NCI-H2196 treated with DMSO at 0.1 percent for 48 hours (cell line): ENCODE measurements around the gene UST.
"Not testable (repeated sequence)": the region's sequence is repeated elsewhere in the genome, so short reads cannot be mapped to it uniquely, and the experiment has no call there.

Source experiments
- DNase-seq: peaks from one replicate; lab custom pipeline; 2025; ENCODE audit not compliant: unreplicated experiment; lab: John Stamatoyannopoulos, UW

The UST gene

DNA sequence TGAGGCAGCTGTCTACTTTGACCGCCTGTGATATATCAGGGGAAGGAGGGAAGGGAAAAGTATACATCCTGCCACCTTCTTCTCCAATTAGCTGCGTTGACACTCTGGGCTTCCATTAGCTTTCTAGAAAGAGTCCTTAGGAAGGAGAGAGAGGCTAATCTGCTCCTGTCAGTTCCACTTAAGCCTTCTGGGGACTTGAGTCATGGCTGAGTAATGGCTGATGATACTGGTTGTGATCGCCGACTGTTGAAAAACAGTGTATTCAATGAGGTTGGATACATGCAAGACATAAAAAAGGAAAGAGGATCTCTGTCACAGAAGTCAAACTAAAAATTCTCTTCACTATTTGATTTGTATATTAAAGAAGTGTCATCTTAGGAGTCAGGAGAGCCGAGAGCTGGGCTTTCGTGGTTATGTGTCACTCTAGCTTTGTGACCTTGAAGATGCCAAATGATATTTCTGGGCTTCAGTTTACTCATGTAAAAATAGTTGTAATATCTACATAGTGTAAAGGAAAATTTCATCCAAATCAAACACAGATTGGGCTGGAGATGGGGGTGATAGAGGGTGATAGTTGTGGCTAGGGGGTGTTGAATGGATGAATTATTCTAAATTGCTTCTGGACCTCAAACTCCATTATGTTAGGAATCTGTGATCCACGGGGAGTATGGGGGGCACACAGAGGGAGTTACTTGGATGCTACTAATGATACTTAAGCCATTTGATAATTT is 189.0 kb downstream of the UST start:
- DNase-seq = no peak

DNA sequence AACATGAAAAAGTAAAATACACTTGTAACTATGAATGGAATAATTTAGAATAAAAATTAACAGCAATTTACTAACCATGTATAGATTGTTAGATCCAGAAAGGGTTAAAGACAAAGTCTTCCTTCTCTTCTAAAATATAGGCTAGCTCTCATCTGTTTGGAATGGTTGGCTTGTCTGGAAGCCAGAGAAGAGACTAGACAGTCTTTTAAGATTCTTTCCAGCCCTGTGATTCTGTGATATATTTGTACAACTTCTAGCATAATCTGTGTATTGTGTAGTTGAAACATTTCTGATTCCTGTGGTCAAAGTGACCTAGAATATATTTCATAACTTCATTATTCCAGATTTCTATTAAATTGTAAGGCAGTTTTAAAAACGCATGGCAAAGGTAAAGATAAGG is 196.6 kb downstream of the UST start:
- DNase-seq = no peak

DNA sequence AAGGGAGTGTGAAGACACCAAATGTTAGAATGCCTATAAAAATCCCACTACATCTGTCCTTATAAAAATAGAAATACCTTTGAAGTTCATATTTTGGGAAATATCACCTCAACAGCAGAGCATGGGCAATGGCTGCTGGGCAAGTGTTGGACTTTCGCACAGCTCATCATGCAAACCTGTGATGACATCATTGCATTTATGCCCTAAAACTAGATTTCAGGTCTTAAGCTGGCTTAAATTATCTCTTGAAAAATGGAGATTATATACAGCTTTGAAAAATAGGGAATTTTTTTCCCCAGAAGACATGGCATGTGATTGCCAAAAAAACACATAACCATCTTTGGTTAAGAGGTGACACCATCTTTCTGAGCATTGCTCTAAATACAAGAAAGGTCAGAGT is 197.8 kb downstream of the UST start:
- DNase-seq = no peak

DNA sequence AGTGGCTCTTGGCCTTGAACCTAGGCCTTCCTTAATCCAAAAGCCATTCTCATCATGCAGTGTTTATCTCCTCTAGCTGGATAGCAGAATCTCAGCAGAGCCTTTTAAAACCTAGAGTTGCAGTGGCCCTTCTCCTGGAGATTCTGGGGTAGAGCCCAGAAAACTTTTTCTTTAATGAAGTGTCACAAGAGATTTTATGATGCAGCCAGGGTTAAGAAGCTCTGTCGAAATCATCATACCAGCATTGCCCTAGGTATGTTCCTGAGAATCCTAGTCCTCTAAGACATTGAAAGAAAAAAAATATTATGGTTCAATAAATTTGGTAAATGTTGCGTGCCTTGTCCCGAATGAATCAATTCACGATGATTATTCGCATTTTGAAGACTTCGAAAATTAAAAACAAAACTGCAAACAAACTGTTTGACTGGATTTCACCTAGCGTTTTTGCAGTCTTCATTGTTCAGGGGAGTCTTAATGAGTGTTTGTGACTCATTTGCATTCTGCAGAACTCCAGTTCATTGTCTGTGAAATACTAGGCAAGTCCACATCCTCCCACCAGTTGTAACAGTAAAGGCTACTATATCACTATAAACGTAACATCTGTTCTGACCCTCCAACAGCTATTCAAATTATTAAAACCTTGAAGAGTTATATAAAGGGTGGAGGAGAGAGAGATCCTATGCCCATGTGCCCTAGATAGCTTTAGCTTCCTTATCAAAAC is 198.6 kb downstream of the UST start:
- DNase-seq = no peak

DNA sequence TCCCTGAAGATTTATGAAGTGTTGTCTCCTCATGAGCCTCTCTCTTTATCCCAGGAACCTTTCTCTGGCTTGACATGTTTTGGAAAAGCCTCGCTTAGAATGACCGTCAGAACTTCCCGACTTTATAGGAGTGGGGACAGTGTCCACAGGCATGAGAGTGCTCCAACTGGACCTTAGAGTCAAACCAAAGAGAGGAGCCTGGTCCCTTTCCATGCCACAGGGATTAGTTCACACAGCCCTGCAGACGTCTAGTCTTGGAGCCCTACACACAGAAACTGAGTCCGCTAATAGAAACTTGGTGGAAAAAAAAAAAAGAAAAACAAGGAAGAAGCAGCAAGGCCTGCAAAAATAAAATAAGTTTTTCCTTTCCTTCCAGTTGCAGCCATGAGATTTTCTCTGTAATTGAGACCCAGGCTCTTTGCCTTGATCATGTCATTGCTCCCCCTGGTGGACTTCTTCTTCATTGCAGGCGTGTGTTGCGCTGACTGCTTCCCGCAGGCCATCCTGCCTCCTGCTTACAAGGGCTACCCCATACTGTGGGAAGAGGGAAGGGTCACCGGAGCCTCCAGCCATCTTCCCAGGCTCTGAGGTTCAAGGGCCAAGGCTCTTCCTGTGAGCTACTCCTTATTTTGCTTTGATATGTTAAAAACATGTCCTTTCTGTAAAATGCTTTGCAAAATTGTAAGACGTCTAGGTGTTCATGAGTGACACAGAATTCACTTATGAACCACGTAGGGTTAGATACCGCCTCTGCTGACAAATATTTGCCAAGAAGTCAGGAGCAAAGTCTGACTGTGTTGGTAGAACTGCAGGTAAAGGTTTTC is 201.0 kb downstream of the UST start:
- peak; percentile 25 for DNase-seq

DNA sequence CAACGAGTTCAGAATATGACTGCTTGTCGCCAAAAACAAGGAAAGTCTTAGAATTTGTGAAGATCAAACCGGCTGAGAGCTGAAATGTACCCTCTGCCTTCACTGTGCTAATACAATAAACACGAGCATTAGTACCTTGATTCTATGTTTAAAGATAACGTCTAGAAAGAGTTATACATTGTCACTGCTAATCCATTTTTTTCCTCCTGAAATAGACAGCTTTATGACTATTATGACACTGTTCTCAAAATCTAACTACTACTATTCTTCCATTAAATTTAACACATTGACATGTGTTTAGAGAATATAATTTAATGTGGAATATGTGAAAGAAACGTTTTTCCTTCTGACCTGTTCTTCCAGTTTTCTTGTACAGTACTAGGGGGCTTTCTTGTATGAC is 204.8 kb downstream of the UST start:
- DNase-seq = no peak

DNA sequence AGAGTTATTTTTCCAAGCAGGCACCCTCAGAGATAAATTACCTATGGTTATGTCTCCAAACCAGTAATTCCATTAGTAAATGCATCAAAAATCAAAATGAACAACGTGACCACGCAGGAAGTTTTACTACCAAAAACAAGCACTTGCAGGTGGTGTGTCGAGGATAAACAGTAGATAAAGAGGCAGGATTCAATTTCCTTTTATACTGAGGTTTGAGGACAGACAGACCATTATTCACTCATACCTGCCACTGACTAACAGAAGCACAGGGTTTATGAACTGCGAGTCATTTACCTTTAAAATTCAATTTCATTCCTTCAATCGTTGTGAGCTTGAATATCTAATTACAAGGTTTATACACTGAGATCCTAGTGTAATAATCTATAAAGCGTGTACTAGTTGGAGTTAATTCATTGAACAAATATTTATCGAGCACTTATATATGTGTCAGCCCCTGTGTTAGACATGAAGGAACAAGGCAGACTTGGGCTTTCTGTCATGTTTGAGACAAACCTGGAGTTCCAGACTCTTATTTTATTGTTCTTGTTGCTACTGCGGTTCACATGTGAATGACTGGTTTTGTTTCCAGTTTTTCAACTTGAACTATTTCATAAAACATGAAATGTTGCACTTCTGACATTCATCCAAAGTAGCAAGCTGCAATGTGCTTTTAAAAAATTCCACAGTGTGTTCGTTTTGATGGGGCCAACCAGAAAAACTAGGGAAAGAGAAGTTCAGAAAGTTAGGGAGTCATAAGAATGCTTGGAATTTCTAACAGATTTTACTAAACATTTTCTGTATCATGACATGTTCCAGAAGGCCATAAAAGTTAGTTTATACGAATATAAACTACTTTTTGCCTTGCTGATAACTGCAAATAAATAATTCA is 205.6 kb downstream of the UST start:
- no peak for DNase-seq

DNA sequence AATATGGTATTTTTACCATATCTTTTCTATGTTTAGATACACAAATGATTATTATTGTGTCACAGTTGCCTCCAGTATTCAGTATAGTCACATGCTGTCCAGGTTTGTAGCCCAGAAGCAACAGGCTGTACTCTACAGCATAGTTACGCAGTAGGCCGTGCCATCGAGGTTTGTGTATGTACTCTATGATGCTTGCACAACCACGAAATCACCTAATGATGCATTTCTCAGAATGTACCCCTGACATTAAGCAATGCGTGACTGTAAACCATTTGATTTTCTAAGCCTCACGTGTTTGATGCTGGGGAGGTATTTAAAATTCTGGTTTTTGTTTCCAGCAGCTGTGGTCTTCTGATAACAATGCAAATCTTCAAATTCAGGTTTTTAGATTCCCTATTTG is 207.6 kb downstream of the UST start:
- no peak for DNase-seq

DNA sequence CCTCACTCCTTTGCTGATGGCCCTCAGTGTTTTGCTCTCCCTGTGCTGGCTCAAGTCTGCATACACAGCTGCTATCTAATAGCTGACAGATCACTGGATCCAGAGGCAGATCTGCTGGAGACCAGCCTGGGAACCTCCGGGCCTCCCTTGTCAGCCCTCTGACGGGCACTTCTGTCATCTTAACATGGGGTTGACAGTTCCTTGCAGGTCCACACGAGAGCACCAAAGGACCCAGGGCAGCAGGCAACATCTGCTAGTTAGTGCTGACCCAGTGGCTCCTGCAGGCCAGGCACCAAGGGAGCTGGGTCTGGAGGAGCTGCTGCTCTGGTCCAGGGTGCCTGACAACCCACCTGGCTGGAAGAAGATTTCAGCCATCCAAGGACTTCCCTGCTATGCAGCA is 208.1 kb downstream of the UST start:
- DNase-seq = no peak

DNA sequence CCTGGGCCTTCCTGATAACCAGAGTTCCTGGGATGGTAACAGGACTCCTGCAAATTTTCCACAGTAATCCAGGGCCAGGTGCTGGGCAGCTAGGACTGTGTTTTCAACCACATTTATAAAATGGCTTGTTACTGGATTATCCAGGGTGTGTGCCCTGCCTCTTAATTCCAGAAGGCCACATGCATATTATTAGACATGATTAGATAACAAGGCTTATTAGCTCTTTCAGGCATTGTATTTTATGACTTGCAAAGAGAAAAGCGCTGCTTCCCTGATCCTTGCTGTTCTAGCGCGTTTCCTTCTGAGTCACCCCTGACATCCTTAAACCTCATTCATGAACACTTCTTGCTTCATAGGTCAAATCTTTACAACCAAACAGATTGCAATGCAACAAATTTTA is 208.6 kb downstream of the UST start:
- DNase-seq = no peak

DNA sequence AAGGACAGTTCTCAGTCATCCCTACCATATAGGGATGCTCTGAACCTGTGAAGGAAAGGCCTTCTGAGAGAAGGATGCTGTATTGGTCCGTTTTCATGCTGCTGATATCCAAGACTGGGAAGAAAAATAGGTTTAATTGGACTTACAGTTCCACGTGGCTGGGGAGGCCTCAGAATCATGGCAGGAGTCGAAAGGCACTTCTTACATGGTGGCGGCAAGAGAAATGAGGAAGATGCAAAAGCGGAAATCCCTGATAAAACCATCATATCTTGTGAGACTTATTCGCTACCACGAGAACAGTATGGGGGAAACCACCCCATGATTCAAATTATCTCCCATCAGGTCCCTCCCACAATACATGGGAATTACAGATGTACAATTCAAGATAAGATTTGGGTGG is 209.3 kb downstream of the UST start:
- DNase-seq = not testable (repeated sequence)

DNA sequence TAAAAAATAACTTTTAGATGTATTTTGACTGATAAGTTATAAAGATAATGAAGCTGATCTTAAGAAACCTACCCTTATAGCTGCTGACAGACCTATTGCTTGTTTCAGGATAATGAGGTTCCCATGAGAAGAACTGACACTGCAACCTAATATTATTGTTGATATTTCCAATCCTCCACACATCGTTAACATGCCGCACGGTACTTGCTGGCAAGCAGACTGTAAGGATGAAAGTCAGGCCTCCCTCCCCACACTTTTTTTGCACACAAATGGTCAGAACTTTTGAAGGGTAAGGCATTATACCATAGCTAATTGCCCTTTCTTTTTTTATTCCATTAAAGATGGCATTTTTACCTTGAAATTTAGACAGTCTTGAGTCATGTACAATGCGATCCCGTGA is 210.9 kb downstream of the UST start:
- DNase-seq = no peak

DNA sequence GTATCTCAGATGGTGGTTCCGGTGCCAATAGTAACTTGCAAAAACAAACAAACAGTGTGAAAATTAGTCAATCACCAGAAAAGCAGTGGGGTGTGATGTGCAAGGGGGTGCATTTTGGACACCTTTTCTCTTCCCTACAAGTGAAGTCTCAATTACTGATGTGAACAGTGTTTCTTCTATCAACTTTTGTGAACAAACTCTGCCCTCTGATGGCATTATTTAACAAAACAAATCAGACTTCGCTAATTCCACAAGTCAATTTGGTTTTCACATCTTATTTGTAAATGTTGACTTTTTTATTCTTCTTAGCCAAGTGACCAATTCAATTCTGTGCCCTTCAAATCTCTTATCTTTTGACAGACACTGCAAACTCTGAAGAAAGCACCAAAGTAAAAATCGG is 212.2 kb downstream of the UST start:
- DNase-seq = no peak

DNA sequence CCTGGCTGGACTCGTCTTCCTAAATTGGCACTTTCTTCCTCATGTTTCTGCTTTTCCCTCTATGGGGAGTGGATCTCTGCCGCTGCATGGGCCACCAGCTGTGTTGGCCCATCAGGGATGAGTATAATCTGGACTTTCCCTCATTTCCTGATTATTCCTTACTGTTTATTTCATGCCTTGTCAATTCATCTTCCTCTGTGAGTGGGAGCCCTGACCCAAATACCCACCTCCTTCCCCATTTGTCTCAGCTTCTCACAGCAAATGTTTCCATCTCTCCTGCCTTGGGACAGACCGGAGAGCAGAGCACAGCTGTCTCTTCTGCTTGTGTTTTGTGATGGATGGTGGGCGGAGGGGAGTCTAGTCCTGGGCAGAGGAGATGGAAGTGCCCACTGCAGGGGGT is 212.7 kb downstream of the UST start:
- DNase-seq = no peak

DNA sequence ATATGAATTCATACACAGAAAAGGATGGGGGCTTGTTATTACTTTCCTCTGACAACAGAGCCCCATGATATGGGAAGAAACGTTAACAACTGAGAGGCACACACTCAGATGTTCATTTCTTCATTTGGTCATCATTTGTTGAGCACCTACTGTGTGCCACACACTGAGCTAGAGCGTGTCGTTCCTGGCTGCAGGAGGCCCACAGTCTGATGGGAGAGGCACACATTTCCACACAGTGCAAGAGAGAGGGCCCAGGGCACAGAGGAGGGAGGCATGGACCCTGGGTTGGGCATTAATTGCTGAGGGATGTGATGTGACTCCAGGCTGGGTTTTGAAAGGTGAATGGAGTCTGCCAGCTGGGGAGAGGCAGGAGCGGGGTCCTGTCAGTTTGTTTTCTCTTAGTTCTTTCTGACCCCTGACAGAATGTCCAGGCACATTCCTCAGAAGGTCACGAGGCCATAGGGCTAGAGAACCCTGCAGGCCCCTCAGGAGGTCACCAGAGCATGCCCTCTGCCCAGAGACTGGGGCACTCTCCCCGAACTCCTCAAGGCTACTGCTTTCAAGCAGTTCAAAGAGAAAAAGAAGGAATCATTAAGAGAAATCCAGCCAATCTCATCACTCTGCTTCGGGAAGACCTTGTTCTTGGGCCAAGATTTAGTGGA is 216.2 kb downstream of the UST start:
- DNase-seq = no peak

DNA sequence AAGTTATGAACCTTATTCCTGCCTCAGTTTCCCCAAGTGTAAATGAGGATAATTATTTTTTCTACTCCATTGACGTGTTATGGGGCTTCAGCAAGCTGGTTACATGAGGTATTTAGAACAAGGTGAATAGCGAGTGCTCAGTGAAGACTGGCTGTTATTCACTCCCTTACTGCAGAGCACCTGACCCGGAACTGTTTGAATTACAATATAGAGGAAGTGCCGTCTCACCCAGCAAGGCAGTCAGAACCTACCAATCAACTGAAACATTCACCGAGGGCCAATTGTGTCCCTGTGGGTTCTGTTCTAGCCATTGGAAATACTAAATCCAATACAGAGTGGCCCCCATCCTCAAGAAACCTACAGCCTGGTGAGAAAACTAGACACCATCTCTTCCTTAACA is 216.9 kb downstream of the UST start:
- no peak for DNase-seq

DNA sequence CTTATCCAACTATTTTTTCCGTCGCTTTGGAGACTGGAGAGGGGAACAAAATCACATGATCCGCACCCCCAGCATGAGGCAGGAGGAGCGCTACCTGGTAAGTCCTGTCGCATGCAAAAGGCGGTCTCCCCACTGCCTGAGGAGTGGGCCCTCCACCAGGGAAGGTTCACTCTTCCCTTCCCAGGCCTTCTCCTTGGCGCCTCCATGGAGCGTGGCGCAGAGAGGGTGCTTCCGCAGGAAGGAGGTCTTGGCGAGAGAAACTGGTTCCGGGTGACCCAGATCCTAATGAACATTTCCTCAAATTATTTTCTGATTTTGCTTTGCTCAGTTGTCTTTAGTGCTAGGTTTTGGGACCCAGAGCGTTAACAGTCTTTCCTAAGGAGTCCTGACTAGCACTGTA is 217.6 kb downstream of the UST start:
- DNase-seq = no peak

DNA sequence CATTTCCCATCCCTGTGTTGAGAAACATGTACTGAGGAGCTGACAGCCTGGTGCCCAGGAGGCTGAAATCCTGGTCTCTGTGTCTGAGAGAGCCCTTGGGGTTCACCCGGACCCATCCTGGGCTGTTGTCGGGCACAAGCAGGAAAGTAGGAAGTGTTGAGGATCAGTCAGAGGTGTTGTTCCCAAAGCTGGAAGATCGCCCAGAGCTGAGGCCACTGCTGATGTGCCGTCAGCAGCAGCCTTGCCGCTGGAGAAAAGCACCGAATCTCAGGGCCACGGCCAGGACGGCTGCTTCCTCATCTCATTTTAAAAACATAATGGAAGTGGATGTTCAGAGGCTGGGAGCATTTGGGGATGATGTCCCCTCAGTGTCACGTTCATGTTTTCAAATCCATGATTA is 218.5 kb downstream of the UST start:
- no peak for DNase-seq

DNA sequence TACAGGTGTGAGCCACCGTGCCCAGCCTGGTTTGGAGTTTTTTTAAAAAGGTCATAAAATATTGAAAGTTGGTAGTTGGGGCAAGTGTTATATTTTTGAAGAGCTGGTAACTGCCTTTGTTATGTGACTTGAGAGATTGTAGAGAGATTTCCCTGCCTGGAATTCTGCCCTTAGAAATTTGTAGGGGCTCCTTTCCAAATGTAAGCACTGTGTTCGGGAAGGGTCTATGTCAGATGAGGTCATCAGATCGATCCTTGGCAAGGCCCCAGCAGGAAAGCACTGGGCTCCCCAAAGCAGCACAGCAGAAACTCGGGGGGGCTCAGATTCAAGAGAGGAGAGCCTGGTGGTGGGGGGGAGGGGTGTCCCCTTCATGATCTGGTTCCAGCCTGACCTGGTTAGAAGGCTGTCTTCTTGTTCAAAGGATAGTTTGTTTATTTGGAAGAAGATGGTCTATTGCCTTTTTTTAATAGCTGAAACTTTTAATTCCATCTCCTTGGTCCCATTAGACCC is 220.2 kb downstream of the UST start:
- no peak for DNase-seq

DNA sequence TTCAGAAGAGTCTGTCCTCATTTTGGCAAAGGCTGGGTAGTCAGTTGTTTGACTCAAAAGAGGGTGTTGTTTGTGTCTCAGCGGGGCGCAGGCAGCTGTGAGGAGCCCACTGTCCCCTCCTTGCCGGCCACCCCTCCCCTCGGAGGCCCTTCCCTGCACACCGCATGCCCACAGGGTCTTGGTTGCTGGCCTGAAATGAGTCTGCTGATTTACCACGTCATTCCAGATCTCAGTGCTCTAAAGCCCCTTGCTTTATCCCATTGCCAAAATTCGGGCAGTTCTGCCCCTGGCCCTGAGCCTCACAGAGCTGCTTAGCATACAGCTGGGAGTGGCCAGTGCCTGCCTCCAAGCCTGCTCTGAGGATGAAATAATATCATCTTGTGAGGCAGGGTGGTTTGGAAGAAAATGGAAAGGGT is 220.7 kb downstream of the UST start:
- no peak for DNase-seq
